Upper lobe of left lung (tissue), 6 donors: ENCODE data around the gene NRAS. TPM values are rescaled to one million over a fixed set of nuclear protein-coding genes. Genes with fewer than 3 reads are reported as not detected.

ENCODE experiments used
- ATAC-seq, 2 donors: fragments of 200-7000 bp; cut with Tn5 transposase; one replicate each; pipeline ENCODE4 v1.9.1; 2022; ENCODE audit warnings: mild to moderate bottlenecking in 2 of 2, moderate library complexity in 2 of 2; ENCODE audit not compliant: low FRiP score in 2 of 2
- DNase-seq, 2 donors: peaks; one replicate each; pipeline ENCODE4 v3.0.0-alpha.2; 2019 to 2020
- H3K27ac ChIP-seq, 4 donors: fragments of 200-600 bp; sonication (generic); one replicate each; pipeline ENCODE4 v1.5.1; 2016 to 2019
- H3K27me3 ChIP-seq, 4 donors: fragments of 200-600 bp; sonication (generic); one replicate each; pipeline ENCODE4 v1.5.1; 2017 to 2019
- H3K36me3 ChIP-seq, 4 donors: fragments of 200-600 bp; sonication (generic); one replicate each; pipeline ENCODE4 v1.5.1; 2016 to 2019
- H3K4me1 ChIP-seq, 4 donors: fragments of 200-600 bp; sonication (generic); one replicate each; pipeline ENCODE4 v1.5.1; 2018 to 2019
- H3K4me3 ChIP-seq, 4 donors: fragments of 200-600 bp; sonication (generic); one replicate each; pipeline ENCODE4 v1.5.1; 2017 to 2019; ENCODE audit warnings: mild to moderate bottlenecking in 2 of 4, moderate library complexity in 1 of 4
- H3K9me3 ChIP-seq, 4 donors: fragments of 200-600 bp; sonication (generic); one replicate each; pipeline ENCODE4 v1.5.1; 2018 to 2019
- EP300 ChIP-seq, 4 donors: sonication (generic); formaldehyde crosslinking; IDR thresholded peaks; one replicate each; pipeline ENCODE4 v1.5.1; 2017; ENCODE audit warnings: antibody characterized with exemption in 4 of 4, control low read depth in 2 of 4
- POLR2A ChIP-seq, 4 donors: fragments of 450-650 bp; IDR thresholded peaks; one replicate each; pipeline ENCODE4 v1.5.1; 2016 to 2017; ENCODE audit warnings: antibody characterized with exemption in 4 of 4, mild to moderate bottlenecking in 2 of 4
- POLR2AphosphoS5 ChIP-seq, 2 donors: sonication (generic); formaldehyde crosslinking; IDR thresholded peaks; one replicate each; pipeline ENCODE4 v1.5.1; 2017; ENCODE audit warnings: antibody characterized with exemption in 2 of 2
- WGBS, 2 donors: methylation state at CpG; one replicate each; pipeline ENCODE4 v1.1.5; 2017 to 2018; 5-methylcytosine and 5-hydroxymethylcytosine counted together
- total RNA-seq, 6 donors: library from RNA; depleted of rRNA in 4 of 6; stranded (reverse); fragments of >200 nt in 4 of 6; gene quantifications; one replicate each; pipeline versions ENCODE4 v1.1.0 to v1.2.1, GENCODE V29; 2016 to 2021
- TF ChIP-seq, protein P1 (sequence below), 6 experiments: fragments of 450-650 bp in 4 of 6; fragments of 200-600 bp in 2 of 6; sonication (generic) in 2 of 6; IDR thresholded peaks; one replicate each; pipeline ENCODE4 v1.5.1; 2016 to 2019; ENCODE audit warnings: antibody characterized with exemption in 6 of 6
- donor health status: DM: no; HTN: no; CAD: no; lungs with moderate emphysema.
- donor health status: DM: no; HTN: yes; CAD: no; lungs with severe emphysema.

Gene NRAS
- total RNA-seq, 6 donors from 2014 or later, result 11.5 to 36.6 (median 25.4) TPM

DNA sequence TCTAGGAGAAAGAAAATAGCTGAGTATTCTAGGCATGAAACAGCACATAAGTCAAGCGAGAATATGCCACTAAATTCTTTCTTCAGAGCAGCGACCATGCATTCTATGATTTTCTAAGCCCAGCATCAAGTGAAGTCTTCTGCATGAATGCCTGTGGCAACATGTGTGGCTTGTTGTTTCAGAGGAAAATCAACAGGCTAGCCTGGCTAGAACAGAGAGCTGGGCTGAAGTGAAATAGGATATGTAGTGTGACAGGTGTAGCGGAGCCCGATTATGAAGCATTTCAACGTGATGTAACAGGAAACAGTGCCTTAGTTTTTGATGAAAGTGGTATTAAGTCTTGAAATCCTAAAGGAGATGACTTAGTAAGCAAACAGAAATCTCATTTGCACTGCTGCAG, 34.2 kb upstream of the NRAS start:
- TF ChIP-seq POLR2A (IDR thresholded peaks at IDR 0.05) (no peak), POLR2AphosphoS5 (IDR thresholded peaks at IDR 0.05) (no peak), EP300 (IDR thresholded peaks at IDR 0.05) (no peak)
- TF ChIP-seq, protein P1, sequence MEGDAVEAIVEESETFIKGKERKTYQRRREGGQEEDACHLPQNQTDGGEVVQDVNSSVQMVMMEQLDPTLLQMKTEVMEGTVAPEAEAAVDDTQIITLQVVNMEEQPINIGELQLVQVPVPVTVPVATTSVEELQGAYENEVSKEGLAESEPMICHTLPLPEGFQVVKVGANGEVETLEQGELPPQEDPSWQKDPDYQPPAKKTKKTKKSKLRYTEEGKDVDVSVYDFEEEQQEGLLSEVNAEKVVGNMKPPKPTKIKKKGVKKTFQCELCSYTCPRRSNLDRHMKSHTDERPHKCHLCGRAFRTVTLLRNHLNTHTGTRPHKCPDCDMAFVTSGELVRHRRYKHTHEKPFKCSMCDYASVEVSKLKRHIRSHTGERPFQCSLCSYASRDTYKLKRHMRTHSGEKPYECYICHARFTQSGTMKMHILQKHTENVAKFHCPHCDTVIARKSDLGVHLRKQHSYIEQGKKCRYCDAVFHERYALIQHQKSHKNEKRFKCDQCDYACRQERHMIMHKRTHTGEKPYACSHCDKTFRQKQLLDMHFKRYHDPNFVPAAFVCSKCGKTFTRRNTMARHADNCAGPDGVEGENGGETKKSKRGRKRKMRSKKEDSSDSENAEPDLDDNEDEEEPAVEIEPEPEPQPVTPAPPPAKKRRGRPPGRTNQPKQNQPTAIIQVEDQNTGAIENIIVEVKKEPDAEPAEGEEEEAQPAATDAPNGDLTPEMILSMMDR (IDR thresholded peaks at IDR 0.05), result no peak
- Histone ChIP-seq H3K4me3 (no peak overlapping the region), H3K36me3 (peaks cover 0 to 43% (median 9%) of the 10 kb centered on the region in 4 donors), H3K4me1 (peaks cover 63 to 80% (median 71%) of the 10 kb centered on the region in 4 donors), H3K27me3 (no peaks in the 10 kb centered on the region), H3K9me3 (no peaks in the 10 kb centered on the region), H3K27ac (no peak overlapping the region)
- no peak for DNase-seq
- no peak for ATAC-seq
- 56 to 60% methylated on average over 5 of the region's 5 CpGs for WGBS, 2 donors

DNA sequence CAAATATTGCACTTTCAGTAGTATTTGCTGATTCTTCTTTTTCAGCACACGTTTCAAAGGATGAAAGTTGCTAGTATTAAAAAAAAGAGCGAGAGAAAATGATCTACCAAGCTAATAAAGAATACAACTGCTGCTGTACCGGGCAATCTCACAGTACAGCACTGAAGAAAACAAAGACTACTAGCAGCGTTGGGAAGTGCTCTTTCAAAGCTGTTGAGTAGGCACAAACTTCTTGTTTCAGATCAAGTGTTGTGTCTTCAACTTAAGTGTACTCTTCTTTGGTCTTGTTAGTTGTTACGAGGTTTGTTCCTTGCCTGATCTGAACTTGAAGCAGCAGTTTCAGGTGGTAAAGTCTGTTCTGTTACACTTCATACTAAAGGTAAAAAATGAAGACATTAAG, 33.3 kb upstream of the NRAS start:
- 57 to 63% methylated on average over 5 of the region's 5 CpGs for WGBS, 2 donors
- Histone ChIP-seq H3K4me3 (no peak overlapping the region), H3K27ac (no peak overlapping the region), H3K9me3 (no peaks in the 10 kb centered on the region), H3K36me3 (peaks cover 0 to 44% (median 9%) of the 10 kb centered on the region in 4 donors), H3K4me1 (peaks cover 57 to 71% (median 66%) of the 10 kb centered on the region in 4 donors), H3K27me3 (no peaks in the 10 kb centered on the region)
- DNase-seq (no peak), ATAC-seq (no peak)
- TF ChIP-seq EP300 (IDR thresholded peaks at IDR 0.05), result no peak
- no peak for TF ChIP-seq POLR2A (IDR thresholded peaks at IDR 0.05)
- TF ChIP-seq, protein P1 (IDR thresholded peaks at IDR 0.05), result no peak
- TF ChIP-seq POLR2AphosphoS5 (IDR thresholded peaks at IDR 0.05), result no peak

DNA sequence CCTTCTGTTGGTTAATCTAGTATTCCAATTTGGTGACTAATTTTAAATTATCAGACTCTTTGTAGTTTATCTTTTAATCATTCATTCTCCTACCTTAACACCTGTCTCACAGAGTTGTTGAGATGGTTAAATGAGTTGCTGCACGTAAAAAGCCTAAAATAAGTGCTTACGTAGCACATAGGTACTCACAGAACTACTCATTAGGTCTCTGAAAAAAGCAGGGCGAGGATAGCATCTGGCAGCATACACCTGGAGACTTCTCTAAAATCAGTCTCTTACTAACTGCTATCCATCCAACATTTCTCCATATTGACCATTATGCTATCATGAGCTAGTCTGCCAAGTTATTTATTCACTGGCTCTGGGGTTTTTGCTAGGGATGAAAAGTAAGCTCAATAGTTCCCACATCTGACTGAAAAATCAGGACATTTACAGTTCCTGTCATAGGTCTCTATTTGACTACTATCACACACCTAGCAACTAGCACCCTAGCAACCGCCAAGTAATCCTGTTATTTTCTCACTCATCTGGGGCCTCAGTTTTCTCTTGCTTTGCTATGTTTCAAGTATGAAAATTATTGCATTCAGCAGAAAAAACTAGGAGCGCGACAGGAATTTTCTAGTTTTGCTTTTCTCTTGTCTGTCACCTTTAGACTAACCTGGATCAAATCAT, 30.0 kb upstream of the NRAS start:
- no peaks in the 10 kb centered on the region for H3K27me3 ChIP-seq
- no peaks in the 10 kb centered on the region for H3K9me3 ChIP-seq
- peaks cover 0 to 66% (median 9%) of the 10 kb centered on the region in 4 donors for H3K36me3 ChIP-seq
- DNase-seq, result no peak
- 81 to 82% methylated on average over 6 of the region's 6 CpGs for WGBS, 2 donors
- TF ChIP-seq, protein P1 (IDR thresholded peaks at IDR 0.05), result no peak
- no peak for TF ChIP-seq POLR2AphosphoS5 (IDR thresholded peaks at IDR 0.05)
- TF ChIP-seq POLR2A (IDR thresholded peaks at IDR 0.05), result no peak
- no peak for TF ChIP-seq EP300 (IDR thresholded peaks at IDR 0.05)
- H3K27ac ChIP-seq, result no peak overlapping the region
- peaks cover 32 to 48% (median 37%) of the 10 kb centered on the region in 4 donors for H3K4me1 ChIP-seq
- ATAC-seq, result no peak
- H3K4me3 ChIP-seq, result no peak overlapping the region

DNA sequence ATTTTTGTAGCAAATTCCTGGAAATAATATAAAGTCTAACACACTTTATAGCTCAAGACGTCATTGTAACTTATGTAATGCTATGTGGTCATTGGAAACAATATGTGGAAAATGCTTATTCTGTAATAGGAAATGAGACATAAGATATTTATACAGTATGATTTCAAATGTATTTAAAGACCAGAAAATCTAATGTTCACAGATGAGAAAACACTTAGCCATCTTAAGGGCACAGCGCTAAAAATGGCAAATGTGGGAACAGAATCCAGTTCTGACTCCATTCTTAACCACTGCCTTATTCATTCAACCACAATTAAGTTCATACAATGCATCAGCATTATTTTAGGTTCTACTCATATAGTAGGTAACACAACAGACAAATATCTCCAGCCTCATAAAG, 28.7 kb upstream of the NRAS start:
- peaks cover 19 to 36% (median 24%) of the 10 kb centered on the region in 4 donors for H3K4me1 ChIP-seq
- TF ChIP-seq POLR2A (IDR thresholded peaks at IDR 0.05) (no peak), POLR2AphosphoS5 (IDR thresholded peaks at IDR 0.05) (no peak), EP300 (IDR thresholded peaks at IDR 0.05) (no peak)
- TF ChIP-seq, protein P1 (IDR thresholded peaks at IDR 0.05), result no peak
- ATAC-seq (no peak), DNase-seq (no peak)
- H3K9me3 ChIP-seq, result no peaks in the 10 kb centered on the region
- no peak overlapping the region for H3K27ac ChIP-seq
- H3K36me3 ChIP-seq, result peaks cover 0 to 72% (median 9%) of the 10 kb centered on the region in 4 donors
- H3K27me3 ChIP-seq, result no peaks in the 10 kb centered on the region
- no peak overlapping the region for H3K4me3 ChIP-seq
- WGBS, 2 donors, result 63 to 64% methylated on average over 2 of the region's 2 CpGs
